ENCODE data around the gene SVOPL.
"Not testable (repeated sequence)": the region's sequence is repeated elsewhere in the genome, so short reads cannot be mapped to it uniquely, and the experiment has no call there.

SVOPL gene

DNA sequence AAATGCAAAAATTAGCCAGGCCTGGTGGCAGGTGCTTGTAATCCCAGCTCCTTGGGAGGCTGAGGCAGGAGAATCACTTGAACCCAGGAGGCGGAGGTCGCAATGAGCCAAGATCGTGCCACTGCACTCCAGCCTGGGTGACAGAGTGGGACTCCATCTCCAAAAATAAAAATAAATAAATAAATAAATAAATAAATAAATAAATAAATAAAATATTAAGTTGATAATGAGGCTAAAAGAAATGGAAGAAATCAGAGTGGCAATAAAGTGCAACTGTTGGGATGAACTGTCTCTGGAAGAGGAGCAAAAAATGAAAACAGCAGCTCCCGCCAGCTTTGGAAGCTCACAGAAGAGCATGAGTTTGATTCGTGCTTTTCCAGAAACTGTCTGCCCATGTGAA, 30.6 kb upstream of the SVOPL start:
- H3K27me3 ChIP-seq (ENCODE audit: control insufficient read depth, insufficient read depth, low read length); H3K4me1 ChIP-seq (ENCODE audit: control insufficient read depth, insufficient read depth, low read length); H3K36me3 ChIP-seq (ENCODE audit: control insufficient read depth, insufficient read depth, low read length); H3K9ac ChIP-seq (ENCODE audit: low read depth, low read length); H3K9me3 ChIP-seq (ENCODE audit: control insufficient read depth, insufficient read depth, low read length); H3K4me3 ChIP-seq (ENCODE audit: low read depth, low read length); H3K27ac ChIP-seq (ENCODE audit: low read depth, low read length): not testable (repeated sequence)

DNA sequence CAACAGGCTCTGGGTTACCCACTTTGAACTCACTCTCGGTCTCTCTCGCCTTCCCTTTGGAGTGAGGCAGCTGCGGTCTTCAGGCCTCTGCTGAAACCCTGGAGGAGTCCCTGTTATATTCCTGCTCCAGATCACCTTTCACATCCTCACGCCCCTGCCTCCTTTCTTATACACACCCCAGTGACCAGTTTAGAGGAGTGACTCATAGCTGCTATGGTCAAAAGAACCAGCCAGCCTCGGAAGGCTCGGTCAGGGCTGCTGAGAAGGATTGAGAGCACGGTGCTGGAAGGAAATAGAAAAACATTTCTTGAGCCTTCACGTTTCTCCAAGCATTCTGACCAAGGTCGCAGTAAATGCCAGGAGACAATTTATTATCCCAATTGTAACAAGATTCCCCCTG, 28.3 kb upstream of the SVOPL start:
- H3K36me3 ChIP-seq (ENCODE audit: control insufficient read depth, insufficient read depth, low read length): no peaks in the 10 kb centered on the region

GRCh38 chr7:138727336-138728099, 26.4 kb upstream of the SVOPL start:
- H3K36me3 ChIP-seq (ENCODE audit: control insufficient read depth, insufficient read depth, low read length): no peaks in the 10 kb centered on the region
- no peak overlapping the region for H3K9ac ChIP-seq (ENCODE audit: low read depth, low read length)
- H3K9me3 ChIP-seq (ENCODE audit: control insufficient read depth, insufficient read depth, low read length): no peaks in the 10 kb centered on the region

More for the DNA sequence above, 28.3 kb upstream of the SVOPL start:
- H3K9me3 ChIP-seq (ENCODE audit: control insufficient read depth, insufficient read depth, low read length): no peaks in the 10 kb centered on the region
- H3K27ac ChIP-seq (ENCODE audit: low read depth, low read length): no peak overlapping the region
- no peaks in the 10 kb centered on the region for H3K27me3 ChIP-seq (ENCODE audit: control insufficient read depth, insufficient read depth, low read length)
- H3K9ac ChIP-seq (ENCODE audit: low read depth, low read length): no peak overlapping the region
- H3K4me1 ChIP-seq (ENCODE audit: control insufficient read depth, insufficient read depth, low read length): peaks cover 6% of the 10 kb centered on the region
- no peak overlapping the region for H3K4me3 ChIP-seq (ENCODE audit: low read depth, low read length)

GRCh38 chr7:138726288-138726687, 25.1 kb upstream of the SVOPL start:
- Histone ChIP-seq H3K27ac (ENCODE audit: low read depth, low read length) (no peak overlapping the region), H3K9me3 (ENCODE audit: control insufficient read depth, insufficient read depth, low read length) (no peaks in the 10 kb centered on the region), H3K36me3 (ENCODE audit: control insufficient read depth, insufficient read depth, low read length) (no peaks in the 10 kb centered on the region), H3K9ac (ENCODE audit: low read depth, low read length) (no peak overlapping the region), H3K4me1 (ENCODE audit: control insufficient read depth, insufficient read depth, low read length) (peaks cover 6% of the 10 kb centered on the region), H3K27me3 (ENCODE audit: control insufficient read depth, insufficient read depth, low read length) (no peaks in the 10 kb centered on the region), H3K4me3 (ENCODE audit: low read depth, low read length) (no peak overlapping the region)

More at GRCh38 chr7:138727336-138728099, 26.4 kb upstream of the SVOPL start:
- Histone ChIP-seq H3K27me3 (ENCODE audit: control insufficient read depth, insufficient read depth, low read length) (no peaks in the 10 kb centered on the region), H3K4me1 (ENCODE audit: control insufficient read depth, insufficient read depth, low read length) (peaks cover 6% of the 10 kb centered on the region), H3K4me3 (ENCODE audit: low read depth, low read length) (no peak overlapping the region), H3K27ac (ENCODE audit: low read depth, low read length) (no peak overlapping the region)

DNA sequence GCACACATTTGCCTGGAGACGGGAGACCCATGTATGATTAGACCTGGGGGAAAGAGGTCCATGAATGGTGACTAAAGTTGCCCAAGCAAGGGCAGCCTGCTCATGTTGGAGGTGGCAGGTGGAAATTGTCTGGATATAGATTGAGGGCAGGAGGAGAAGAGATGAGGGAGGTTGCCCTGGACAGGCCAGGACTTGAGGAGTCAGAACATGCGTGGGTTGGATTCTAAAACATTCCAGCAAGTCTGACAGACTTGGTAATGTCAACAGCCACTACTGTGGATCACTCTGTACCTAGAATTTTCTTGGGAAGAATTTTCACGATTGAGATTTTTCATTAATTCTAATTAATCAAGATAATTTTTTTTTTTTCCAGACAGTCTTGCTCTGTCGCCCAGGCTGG, 19.1 kb upstream of the SVOPL start:
- Histone ChIP-seq H3K27me3 (ENCODE audit: control insufficient read depth, insufficient read depth, low read length) (no peaks in the 10 kb centered on the region), H3K4me3 (ENCODE audit: low read depth, low read length) (no peak overlapping the region), H3K9ac (ENCODE audit: low read depth, low read length) (no peak overlapping the region), H3K9me3 (ENCODE audit: control insufficient read depth, insufficient read depth, low read length) (no peaks in the 10 kb centered on the region), H3K4me1 (ENCODE audit: control insufficient read depth, insufficient read depth, low read length) (no peaks in the 10 kb centered on the region), H3K36me3 (ENCODE audit: control insufficient read depth, insufficient read depth, low read length) (no peaks in the 10 kb centered on the region), H3K27ac (ENCODE audit: low read depth, low read length) (no peak overlapping the region)

GRCh38 chr7:138716889-138717288, 15.7 kb upstream of the SVOPL start:
- no peaks in the 10 kb centered on the region for H3K27me3 ChIP-seq (ENCODE audit: control insufficient read depth, insufficient read depth, low read length)
- H3K4me3 ChIP-seq (ENCODE audit: low read depth, low read length): no peak overlapping the region
- no peaks in the 10 kb centered on the region for H3K9me3 ChIP-seq (ENCODE audit: control insufficient read depth, insufficient read depth, low read length)
- no peaks in the 10 kb centered on the region for H3K4me1 ChIP-seq (ENCODE audit: control insufficient read depth, insufficient read depth, low read length)
- no peaks in the 10 kb centered on the region for H3K36me3 ChIP-seq (ENCODE audit: control insufficient read depth, insufficient read depth, low read length)
- no peak overlapping the region for H3K9ac ChIP-seq (ENCODE audit: low read depth, low read length)
- no peak overlapping the region for H3K27ac ChIP-seq (ENCODE audit: low read depth, low read length)

- no peaks in the 10 kb centered on the region for H3K4me1 ChIP-seq (ENCODE audit: control insufficient read depth, insufficient read depth, low read length)
- H3K36me3 ChIP-seq (ENCODE audit: control insufficient read depth, insufficient read depth, low read length): no peaks in the 10 kb centered on the region
- H3K4me3 ChIP-seq (ENCODE audit: low read depth, low read length): no peak overlapping the region
- no peak overlapping the region for H3K9ac ChIP-seq (ENCODE audit: low read depth, low read length)
- no peak overlapping the region for H3K27ac ChIP-seq (ENCODE audit: low read depth, low read length)
- no peaks in the 10 kb centered on the region for H3K9me3 ChIP-seq (ENCODE audit: control insufficient read depth, insufficient read depth, low read length)
- no peaks in the 10 kb centered on the region for H3K27me3 ChIP-seq (ENCODE audit: control insufficient read depth, insufficient read depth, low read length)
Measured at GRCh38 chr7:138713191-138713590, 12.0 kb upstream of the SVOPL start.

DNA sequence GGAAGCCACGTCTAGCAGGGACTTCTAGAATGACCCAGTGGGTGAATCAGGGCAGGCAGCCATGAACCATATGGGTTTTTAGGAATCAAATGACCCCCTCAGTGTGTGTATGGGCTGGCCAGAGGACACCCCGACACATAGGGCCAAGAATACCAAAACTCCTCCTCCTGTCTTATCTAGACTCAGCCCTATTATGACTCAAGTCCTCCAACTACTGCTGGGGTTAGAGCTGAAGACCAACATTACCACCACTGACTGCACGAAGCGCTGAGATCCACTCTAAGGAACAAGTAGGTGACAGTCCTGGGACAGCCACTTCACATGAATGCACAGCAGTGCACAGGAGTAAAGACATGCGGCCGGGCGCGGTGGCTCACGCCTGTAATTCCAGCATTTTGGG, 11.5 kb upstream of the SVOPL start:
- H3K4me3 ChIP-seq (ENCODE audit: low read depth, low read length): no peak overlapping the region
- no peak overlapping the region for H3K27ac ChIP-seq (ENCODE audit: low read depth, low read length)
- H3K9ac ChIP-seq (ENCODE audit: low read depth, low read length): no peak overlapping the region
- H3K36me3 ChIP-seq (ENCODE audit: control insufficient read depth, insufficient read depth, low read length): no peaks in the 10 kb centered on the region
- H3K4me1 ChIP-seq (ENCODE audit: control insufficient read depth, insufficient read depth, low read length): no peaks in the 10 kb centered on the region
- H3K9me3 ChIP-seq (ENCODE audit: control insufficient read depth, insufficient read depth, low read length): no peaks in the 10 kb centered on the region
- H3K27me3 ChIP-seq (ENCODE audit: control insufficient read depth, insufficient read depth, low read length): no peaks in the 10 kb centered on the region

DNA sequence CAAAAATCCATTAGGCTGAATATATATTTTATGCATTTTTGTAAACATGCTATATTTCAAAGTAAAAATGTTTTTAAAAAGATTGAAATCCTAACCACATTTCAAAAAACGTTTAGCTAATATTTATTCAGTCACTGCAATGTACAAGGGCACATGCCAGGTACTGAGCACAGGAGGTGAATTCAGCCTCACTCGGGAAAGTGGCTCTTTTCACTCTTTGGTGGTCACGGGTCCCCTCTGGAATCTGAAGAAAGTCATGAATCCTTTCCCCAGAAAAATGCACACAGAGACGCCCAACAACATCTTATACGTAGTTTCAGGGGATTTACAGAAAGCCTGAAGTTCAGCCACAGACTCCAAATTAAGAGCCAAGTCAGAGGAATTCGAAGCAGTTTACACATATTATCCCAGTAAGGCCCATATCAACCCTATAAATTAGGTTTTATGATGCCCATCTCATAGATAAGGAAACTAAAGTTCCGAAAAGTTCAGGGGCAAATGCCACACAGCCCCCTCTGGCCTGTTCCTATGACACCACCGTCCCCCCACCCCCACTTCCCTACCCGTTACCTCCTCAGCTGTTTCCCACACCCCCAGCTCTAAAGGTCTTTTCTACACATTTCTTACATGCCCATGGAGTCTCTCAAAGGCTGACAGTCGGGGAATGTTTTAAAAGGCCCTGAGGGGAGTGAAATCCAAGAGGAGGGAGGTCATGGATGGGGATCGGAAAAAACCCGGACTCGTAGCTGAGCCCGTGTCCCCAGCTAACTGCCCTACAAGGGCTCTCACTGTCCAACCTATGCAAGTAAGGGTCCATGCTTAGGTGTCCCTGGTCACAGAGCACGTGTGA, 9.6 kb upstream of the SVOPL start:
- Histone ChIP-seq H3K9me3 (ENCODE audit: control insufficient read depth, insufficient read depth, low read length) (no peaks in the 10 kb centered on the region), H3K4me1 (ENCODE audit: control insufficient read depth, insufficient read depth, low read length) (no peaks in the 10 kb centered on the region), H3K27me3 (ENCODE audit: control insufficient read depth, insufficient read depth, low read length) (no peaks in the 10 kb centered on the region), H3K27ac (ENCODE audit: low read depth, low read length) (no peak overlapping the region), H3K9ac (ENCODE audit: low read depth, low read length) (no peak overlapping the region), H3K4me3 (ENCODE audit: low read depth, low read length) (no peak overlapping the region), H3K36me3 (ENCODE audit: control insufficient read depth, insufficient read depth, low read length) (no peaks in the 10 kb centered on the region)

- H3K9me3 ChIP-seq (ENCODE audit: control insufficient read depth, insufficient read depth, low read length): no peaks in the 10 kb centered on the region
- H3K4me1 ChIP-seq (ENCODE audit: control insufficient read depth, insufficient read depth, low read length): no peaks in the 10 kb centered on the region
- H3K9ac ChIP-seq (ENCODE audit: low read depth, low read length): no peak overlapping the region
- no peaks in the 10 kb centered on the region for H3K36me3 ChIP-seq (ENCODE audit: control insufficient read depth, insufficient read depth, low read length)
- no peak overlapping the region for H3K27ac ChIP-seq (ENCODE audit: low read depth, low read length)
- no peak overlapping the region for H3K4me3 ChIP-seq (ENCODE audit: low read depth, low read length)
- no peaks in the 10 kb centered on the region for H3K27me3 ChIP-seq (ENCODE audit: control insufficient read depth, insufficient read depth, low read length)
Measured at GRCh38 chr7:138705167-138705566, 4.0 kb upstream of the SVOPL start.

- Histone ChIP-seq H3K4me1 (ENCODE audit: control insufficient read depth, insufficient read depth, low read length) (no peaks in the 10 kb centered on the region), H3K4me3 (ENCODE audit: low read depth, low read length) (no peak overlapping the region), H3K9ac (ENCODE audit: low read depth, low read length) (no peak overlapping the region), H3K27me3 (ENCODE audit: control insufficient read depth, insufficient read depth, low read length) (no peaks in the 10 kb centered on the region), H3K36me3 (ENCODE audit: control insufficient read depth, insufficient read depth, low read length) (no peaks in the 10 kb centered on the region), H3K27ac (ENCODE audit: low read depth, low read length) (no peak overlapping the region), H3K9me3 (ENCODE audit: control insufficient read depth, insufficient read depth, low read length) (no peaks in the 10 kb centered on the region)
Measured at GRCh38 chr7:138701537-138701923, 368 bp upstream of the SVOPL start.
